ENCODE measurements around the gene SAV1. TPM values are rescaled to one million over a fixed set of nuclear protein-coding genes. Genes with fewer than 3 reads are reported as not detected.
"Not testable (repeated sequence)": the region's sequence is repeated elsewhere in the genome, so short reads cannot be mapped to it uniquely, and the experiment has no call there.

SAV1 gene
- total RNA-seq, 2 experiments from 2014 or later, result 7.9 to 8.8 TPM

GRCh38 chr14:50697659-50698290, 29.7 kb upstream of the SAV1 start:
- ATAC-seq (ENCODE audit: poor library complexity), result no peak
- DNase-seq, result no peak
- intact Hi-C loops (cut with DNase I, micrococcal nuclease), result no loop called here
- peaks cover 3 to 4% of the 10 kb centered on the region in 2 experiments for H3K27me3 ChIP-seq (ENCODE audit: control insufficient read depth in 1 of 2, insufficient read depth in 2 of 2, low read length in 2 of 2)
- no peaks in the 10 kb centered on the region for H3K4me1 Mint-ChIP-seq (ENCODE audit: low read depth)
- H3K4me1 ChIP-seq (ENCODE audit: insufficient read depth, low read length), result no peaks in the 10 kb centered on the region
- no peak for TF ChIP-seq CTCF (IDR thresholded peaks at IDR 0.05)
- no peak overlapping the region for H3K4me3 ChIP-seq (ENCODE audit: low read length)
- H3K36me3 ChIP-seq (ENCODE audit: insufficient read depth, low read length), result no peaks in the 10 kb centered on the region
- H3K36me3 Mint-ChIP-seq (ENCODE audit: low read depth), result peaks cover 9% of the 10 kb centered on the region
- H3K4me3 Mint-ChIP-seq, result no peak overlapping the region
- ChIA-PET CTCF (interaction anchor here (0.5 kb wide), 1 partner anchor 968 kb away, joined by 4 read pairs; no protein-coding TSS in a partner anchor), POLR2A (no interaction called here)
- peaks cover 4 to 8% of the 10 kb centered on the region in 2 experiments for H3K9me3 ChIP-seq (ENCODE audit: control insufficient read depth in 1 of 2, insufficient read depth in 1 of 2, low read length in 2 of 2)
- peaks cover 16% of the 10 kb centered on the region for H3K27me3 Mint-ChIP-seq
- no peak overlapping the region for H3K27ac Mint-ChIP-seq
- H3K27ac ChIP-seq (ENCODE audit: low read depth in 1 of 2, low read length in 2 of 2), result no peak overlapping the region
- peaks cover 8% of the 10 kb centered on the region for H3K9me3 Mint-ChIP-seq

GRCh38 chr14:50694260-50694659, 26.2 kb upstream of the SAV1 start:
- H3K9me3 Mint-ChIP-seq, result peaks cover 11% of the 10 kb centered on the region
- H3K4me1 ChIP-seq (ENCODE audit: insufficient read depth, low read length); DNase-seq; H3K27me3 ChIP-seq (ENCODE audit: control insufficient read depth in 1 of 2, insufficient read depth in 2 of 2, low read length in 2 of 2); intact Hi-C loops (cut with DNase I, micrococcal nuclease); H3K4me3 Mint-ChIP-seq; H3K27ac Mint-ChIP-seq; H3K36me3 Mint-ChIP-seq (ENCODE audit: low read depth); H3K27me3 Mint-ChIP-seq; POLR2A ChIA-PET; CTCF ChIA-PET; ATAC-seq (ENCODE audit: poor library complexity); H3K4me1 Mint-ChIP-seq (ENCODE audit: low read depth); H3K4me3 ChIP-seq (ENCODE audit: low read length); H3K27ac ChIP-seq (ENCODE audit: low read depth in 1 of 2, low read length in 2 of 2); H3K36me3 ChIP-seq (ENCODE audit: insufficient read depth, low read length): not testable (repeated sequence)
- peaks cover 8 to 16% of the 10 kb centered on the region in 2 experiments for H3K9me3 ChIP-seq (ENCODE audit: control insufficient read depth in 1 of 2, insufficient read depth in 1 of 2, low read length in 2 of 2)

DNA sequence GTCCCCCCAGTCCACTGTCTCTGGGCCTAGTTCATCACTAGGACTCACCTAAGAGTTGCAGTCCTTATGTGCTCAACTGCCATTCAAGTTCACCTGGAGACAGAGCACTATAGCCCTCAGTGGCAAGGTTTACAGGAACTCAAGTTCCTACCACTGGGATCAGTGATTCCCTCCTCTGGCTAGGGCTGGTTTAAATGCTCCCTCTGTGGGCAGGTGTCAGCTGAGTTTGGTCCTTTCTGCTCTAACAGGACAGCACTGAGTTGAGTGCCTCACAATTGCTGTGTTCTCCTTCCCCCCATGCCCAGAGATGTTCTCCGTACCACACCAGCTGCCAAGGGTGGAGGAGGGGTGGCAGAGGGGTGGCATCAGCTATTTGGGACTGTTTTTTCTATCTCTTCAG, 20.8 kb upstream of the SAV1 start:
- TF ChIP-seq CTCF (IDR thresholded peaks at IDR 0.05), result no peak
- Mint-ChIP-seq H3K4me1 (ENCODE audit: low read depth) (no peaks in the 10 kb centered on the region), H3K4me3 (no peak overlapping the region), H3K36me3 (ENCODE audit: low read depth) (peaks cover 5% of the 10 kb centered on the region), H3K9me3 (peaks cover 9% of the 10 kb centered on the region), H3K27ac (no peak overlapping the region), H3K27me3 (no peaks in the 10 kb centered on the region)
- CTCF ChIA-PET, result no interaction called here
- POLR2A ChIA-PET, result no interaction called here
- ATAC-seq (ENCODE audit: poor library complexity) (no peak), DNase-seq (no peak)
- no peak overlapping the region for H3K4me3 ChIP-seq (ENCODE audit: low read length)
- H3K4me1 ChIP-seq (ENCODE audit: insufficient read depth, low read length), result no peaks in the 10 kb centered on the region
- H3K36me3 ChIP-seq (ENCODE audit: insufficient read depth, low read length), result no peaks in the 10 kb centered on the region
- intact Hi-C loops (cut with DNase I, micrococcal nuclease), result no loop called here
- H3K27ac ChIP-seq (ENCODE audit: low read depth in 1 of 2, low read length in 2 of 2), result no peak overlapping the region
- no peaks in the 10 kb centered on the region for H3K27me3 ChIP-seq (ENCODE audit: control insufficient read depth in 1 of 2, insufficient read depth in 2 of 2, low read length in 2 of 2)
- H3K9me3 ChIP-seq (ENCODE audit: control insufficient read depth in 1 of 2, insufficient read depth in 1 of 2, low read length in 2 of 2), result peaks cover 10 to 22% of the 10 kb centered on the region in 2 experiments

DNA sequence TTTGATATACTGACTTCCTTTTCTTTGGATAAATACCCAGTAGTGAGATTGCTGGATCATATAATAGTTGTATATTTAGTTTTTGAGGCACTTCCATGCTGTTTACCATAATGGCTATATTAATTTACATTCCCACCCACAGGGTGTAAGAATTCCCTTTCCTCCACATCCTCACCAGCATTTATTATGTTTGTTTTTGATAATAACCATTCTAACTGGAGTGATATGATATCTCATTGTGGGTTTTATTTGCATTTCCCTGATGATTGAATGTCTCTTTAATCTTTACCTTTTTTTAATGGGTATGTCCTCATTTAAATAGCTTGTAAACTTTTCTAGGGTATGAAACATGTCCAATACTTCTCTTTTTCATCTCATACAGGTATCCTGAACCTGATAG, 11.6 kb upstream of the SAV1 start:
- intact Hi-C loops (cut with DNase I, micrococcal nuclease), result no loop called here

More for the DNA sequence above, 11.6 kb upstream of the SAV1 start:
- Histone ChIP-seq H3K9me3 (ENCODE audit: control insufficient read depth in 1 of 2, insufficient read depth in 1 of 2, low read length in 2 of 2) (no peaks in the 10 kb centered on the region), H3K36me3 (ENCODE audit: insufficient read depth, low read length) (no peaks in the 10 kb centered on the region), H3K4me3 (ENCODE audit: low read length) (no peak overlapping the region), H3K4me1 (ENCODE audit: insufficient read depth, low read length) (no peaks in the 10 kb centered on the region), H3K27ac (ENCODE audit: low read depth in 1 of 2, low read length in 2 of 2) (no peak overlapping the region), H3K27me3 (ENCODE audit: control insufficient read depth in 1 of 2, insufficient read depth in 2 of 2, low read length in 2 of 2) (no peaks in the 10 kb centered on the region)
- no peak overlapping the region for H3K4me3 Mint-ChIP-seq
- H3K27me3 Mint-ChIP-seq, result no peaks in the 10 kb centered on the region
- H3K9me3 Mint-ChIP-seq, result peaks cover 4% of the 10 kb centered on the region
- peaks cover 10% of the 10 kb centered on the region for H3K4me1 Mint-ChIP-seq (ENCODE audit: low read depth)
- POLR2A ChIA-PET, result no interaction called here
- ATAC-seq (ENCODE audit: poor library complexity) (no peak), DNase-seq (no peak)
- CTCF ChIA-PET, result no interaction called here
- H3K36me3 Mint-ChIP-seq (ENCODE audit: low read depth), result no peaks in the 10 kb centered on the region
- TF ChIP-seq CTCF (IDR thresholded peaks at IDR 0.05), result no peak
- no peak overlapping the region for H3K27ac Mint-ChIP-seq
